HepG2 (cell line): ENCODE measurements around the gene NELFB. TPM values are rescaled to one million over a fixed set of nuclear protein-coding genes. Genes with fewer than 3 reads are reported as not detected.
A peak's percentile ranks its signal among the peaks of the same experiment; 100 is the strongest.

Source experiments
- CAMTA2 ChIP-seq: sonication (generic); formaldehyde crosslinking; IDR thresholded peaks from 2 replicates; pipeline ENCODE4 v1.4.0; 2020; ENCODE audit warnings: mild to moderate bottlenecking, missing genetic modification reagents, borderline replicate concordance
- CREBL2 ChIP-seq: sonication (generic); formaldehyde crosslinking; IDR thresholded peaks from 2 replicates; pipeline ENCODE4 v1.8.1; 2023; ENCODE audit warnings: missing genetic modification reagents, mild to moderate bottlenecking, borderline replicate concordance
- EZH2 ChIP-seq: conservative IDR thresholded peaks from 2 replicates; pipeline ENCODE4 v1.6.1; 2012; ENCODE audit warnings: mild to moderate bottlenecking, low read depth, low read length, moderate library complexity
- FOXC1 ChIP-seq: sonication (generic); formaldehyde crosslinking; IDR thresholded peaks from 2 replicates; pipeline ENCODE4 v1.8.0; 2022; ENCODE audit warnings: mild to moderate bottlenecking, missing genetic modification reagents, borderline replicate concordance
- GZF1 ChIP-seq: sonication (generic); formaldehyde crosslinking; IDR thresholded peaks from 2 replicates; pipeline ENCODE4 v1.5.1; 2020; ENCODE audit warnings: mild to moderate bottlenecking, missing genetic modification reagents
- HNRNPK ChIP-seq: fragments of 200-400 bp; formaldehyde crosslinking; IDR thresholded peaks from 2 replicates; pipeline ENCODE4 v1.6.1; 2018; ENCODE audit warnings: low read length, low read depth, moderate library complexity, mild to moderate bottlenecking; ENCODE audit not compliant: poor library complexity, severe bottlenecking
- KMT2A ChIP-seq: sonication (generic); formaldehyde crosslinking; IDR thresholded peaks from 2 replicates; pipeline ENCODE4 v1.4.0; 2020; ENCODE audit warnings: missing genetic modification reagents
- REL ChIP-seq: sonication (generic); formaldehyde crosslinking; conservative IDR thresholded peaks from 2 replicates; pipeline ENCODE4 v1.8.0; 2022; ENCODE audit warnings: mild to moderate bottlenecking, missing genetic modification reagents, moderate library complexity
- RERE ChIP-seq: IDR thresholded peaks from 2 replicates; pipeline ENCODE4 v1.6.1; 2016; ENCODE audit warnings: low read depth, missing genetic modification reagents, missing compliant biosample characterization
- RFXANK ChIP-seq: IDR thresholded peaks from 2 replicates; pipeline ENCODE4 v1.6.1; 2016
- RORA ChIP-seq: sonication (generic); formaldehyde crosslinking; IDR thresholded peaks from 2 replicates; pipeline ENCODE4 v1.5.0; 2020; ENCODE audit warnings: mild to moderate bottlenecking, missing genetic modification reagents, moderate library complexity
- SMARCE1 ChIP-seq: fragments of 450-650 bp; IDR thresholded peaks from 2 replicates; pipeline ENCODE4 v1.6.1; 2017; ENCODE audit warnings: borderline replicate concordance
- SRF ChIP-seq: IDR thresholded peaks from 2 replicates; pipeline ENCODE4 v1.6.1; 2011; ENCODE audit warnings: mild to moderate bottlenecking, low read depth, low read length, moderate library complexity
- STAT5B ChIP-seq: sonication (generic); formaldehyde crosslinking; IDR thresholded peaks from 2 replicates; pipeline ENCODE4 v1.4.0; 2020; ENCODE audit warnings: missing genetic modification reagents
- TIGD3 ChIP-seq: sonication (generic); formaldehyde crosslinking; IDR thresholded peaks from 2 replicates; pipeline ENCODE4 v1.5.1; 2020; ENCODE audit warnings: mild to moderate bottlenecking, missing genetic modification reagents, borderline replicate concordance
- ZC3H13 ChIP-seq: sonication (generic); formaldehyde crosslinking; IDR thresholded peaks from 2 replicates; pipeline ENCODE4 v1.8.1; 2023; ENCODE audit warnings: mild to moderate bottlenecking, missing genetic modification reagents, moderate library complexity
- ZC3H4 ChIP-seq: sonication (generic); formaldehyde crosslinking; IDR thresholded peaks from 2 replicates; pipeline ENCODE4 v1.4.0; 2020; ENCODE audit warnings: missing genetic modification reagents, borderline replicate concordance
- ZFP1 ChIP-seq: IDR thresholded peaks from 2 replicates; pipeline ENCODE4 v1.6.1; 2016
- ZNF274 ChIP-seq: sonication (generic); formaldehyde crosslinking; IDR thresholded peaks from 2 replicates; pipeline ENCODE4 v1.5.1; 2020; ENCODE audit warnings: mild to moderate bottlenecking, missing genetic modification reagents
- ZNF766 ChIP-seq: sonication (generic); formaldehyde crosslinking; IDR thresholded peaks from 2 replicates; pipeline ENCODE4 v1.5.0; 2020; ENCODE audit warnings: missing genetic modification reagents, borderline replicate concordance
- ZNF83 ChIP-seq: sonication (generic); formaldehyde crosslinking; IDR thresholded peaks from 2 replicates; pipeline ENCODE4 v1.4.0; 2020; ENCODE audit warnings: missing genetic modification reagents, mild to moderate bottlenecking, borderline replicate concordance
- ZSCAN21 ChIP-seq: sonication (generic); formaldehyde crosslinking; IDR thresholded peaks from 2 replicates; pipeline ENCODE4 v1.8.0; 2022; ENCODE audit warnings: mild to moderate bottlenecking, missing genetic modification reagents, moderate library complexity, borderline replicate concordance
- ZSCAN29 ChIP-seq: sonication (generic); formaldehyde crosslinking; conservative IDR thresholded peaks from 2 replicates; pipeline ENCODE4 v1.4.0; 2020; ENCODE audit warnings: mild to moderate bottlenecking, missing genetic modification reagents
- polyA plus RNA-seq, 8 experiments: library from polyadenylated mRNA; depleted of rRNA in 3 of 8; stranded (reverse) in 7 of 8; unstranded in 1 of 8; fragments of >200 nt; fragmentation: Illumina TruSeq in 4 of 8; extraction: Trizol in 4 of 8; gene quantifications; 2 replicates each; pipeline versions ENCODE4 v1.2.1 to v1.2.3, GENCODE V29; 2011 to 2016; ENCODE audit warnings: low read depth in 4 of 8, missing spikeins in 1 of 8, mixed read lengths in 1 of 8; ENCODE audit not compliant: insufficient read depth in 1 of 8
- total RNA-seq, 5 experiments: library from RNA; depleted of rRNA; stranded (reverse); fragments of >200 nt; fragmentation: Illumina TruSeq; extraction: Trizol; gene quantifications; 2 replicates each; pipeline ENCODE4 v1.2.3, GENCODE V29; 2016; ENCODE audit warnings: low read depth in 1 of 5
- TF ChIP-seq, protein P1 (sequence below): sonication (generic); formaldehyde crosslinking; IDR thresholded peaks from 2 replicates; pipeline ENCODE4 v1.4.0; 2020; ENCODE audit warnings: mild to moderate bottlenecking, missing genetic modification reagents

Gene NELFB
- total and polyA plus RNA-seq, 2 of the 13 experiments (the other 11 are each of a cell fraction or from before 2014, with no cell fraction given) = 26.5 to 45.8 TPM

GRCh38 chr9:137235424-137236237 is 19.5 kb upstream of the NELFB start (continued):
- TF ChIP-seq RERE (CRISPR knock-in tag) = no peak
- TF ChIP-seq KMT2A (CRISPR knock-in tag) = no peak
- no peak; the same call in 1 of the 2 replicates for TF ChIP-seq CREBL2 (CRISPR knock-in tag)
- TF ChIP-seq FOXC1 = no peak
- TF ChIP-seq, protein P1, sequence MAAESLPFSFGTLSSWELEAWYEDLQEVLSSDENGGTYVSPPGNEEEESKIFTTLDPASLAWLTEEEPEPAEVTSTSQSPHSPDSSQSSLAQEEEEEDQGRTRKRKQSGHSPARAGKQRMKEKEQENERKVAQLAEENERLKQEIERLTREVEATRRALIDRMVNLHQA = no peak
- TF ChIP-seq SRF = no peak
- TF ChIP-seq ZC3H13 (CRISPR knock-in tag) = 0 out of 2 replicates have a peak, but pooled peaks have one; percentile 27
- no peak for TF ChIP-seq TIGD3 (CRISPR knock-in tag)
- TF ChIP-seq REL (CRISPR knock-in tag) = no peak
- TF ChIP-seq RORA (CRISPR knock-in tag) = no peak
- peak; percentile 29; the same call in 1 of the 2 replicates for TF ChIP-seq ZSCAN21
- no peak for TF ChIP-seq CAMTA2
- TF ChIP-seq ZNF83 (CRISPR knock-in tag) = no peak
- no peak for TF ChIP-seq ZSCAN29
- TF ChIP-seq SMARCE1 = no peak
- TF ChIP-seq ZC3H4 (CRISPR knock-in tag) = no peak
- peak; percentile 85; the same call in 1 of the 2 replicates for TF ChIP-seq ZNF274 (CRISPR knock-in tag)
- TF ChIP-seq RFXANK (CRISPR knock-in tag) = no peak
- no peak for TF ChIP-seq GZF1 (CRISPR knock-in tag)
- no peak for TF ChIP-seq ZNF766 (CRISPR knock-in tag)
- no peak for TF ChIP-seq HNRNPK
- no peak for TF ChIP-seq EZH2
- TF ChIP-seq ZFP1 (CRISPR knock-in tag) = no peak
- TF ChIP-seq STAT5B (CRISPR knock-in tag) = 0 out of 2 replicates have a peak, but pooled peaks have one; percentile 54
